Nephron (organoid): ENCODE measurements around the gene CBX1.

ENCODE experiments used
- H3K27ac Mint-ChIP-seq, 3 experiments: 2 replicates each; pipeline ENCODE4 v1.8.0; 2020; ENCODE audit warnings: mixed read lengths in 3 of 3, mild to moderate bottlenecking in 2 of 3, moderate library complexity in 1 of 3
- H3K27me3 Mint-ChIP-seq: 2 replicates; pipeline ENCODE4 v1.8.0; 2021; ENCODE audit warnings: low read depth, mild to moderate bottlenecking, moderate library complexity, mixed read lengths
- H3K36me3 Mint-ChIP-seq: 2 replicates; pipeline ENCODE4 v1.8.0; 2020; ENCODE audit warnings: low read depth, mixed read lengths
- H3K4me1 Mint-ChIP-seq: 2 replicates; pipeline ENCODE4 v1.8.0; 2020; ENCODE audit warnings: mixed read lengths
- H3K4me3 Mint-ChIP-seq, 3 experiments: 2 replicates each; pipeline ENCODE4 v1.8.0; 2020; ENCODE audit warnings: mild to moderate bottlenecking in 3 of 3, mixed read lengths in 3 of 3, moderate library complexity in 2 of 3
- H3K9me3 Mint-ChIP-seq: 2 replicates; pipeline ENCODE4 v1.8.0; 2020; ENCODE audit warnings: mixed read lengths
- TF ChIP-seq, protein P1 (sequence below), 3 experiments: fragments of 200-600 bp; sonication (generic); IDR thresholded peaks; one replicate each; pipeline ENCODE4 v1.5.0; 2021; ENCODE audit warnings: antibody characterized with exemption in 3 of 3; ENCODE audit not compliant: unreplicated experiment in 3 of 3

CBX1 gene

GRCh38 chr17:48031966-48032365 lies 69.3 kb downstream of the CBX1 start:
- peaks cover 14% of the 10 kb centered on the region for H3K27me3 Mint-ChIP-seq
- H3K36me3 Mint-ChIP-seq, result no peaks in the 10 kb centered on the region
- no peaks in the 10 kb centered on the region for H3K9me3 Mint-ChIP-seq
- H3K27ac Mint-ChIP-seq, result no peak overlapping the region
- H3K4me1 Mint-ChIP-seq, result peaks cover 16% of the 10 kb centered on the region
- TF ChIP-seq, protein P1, sequence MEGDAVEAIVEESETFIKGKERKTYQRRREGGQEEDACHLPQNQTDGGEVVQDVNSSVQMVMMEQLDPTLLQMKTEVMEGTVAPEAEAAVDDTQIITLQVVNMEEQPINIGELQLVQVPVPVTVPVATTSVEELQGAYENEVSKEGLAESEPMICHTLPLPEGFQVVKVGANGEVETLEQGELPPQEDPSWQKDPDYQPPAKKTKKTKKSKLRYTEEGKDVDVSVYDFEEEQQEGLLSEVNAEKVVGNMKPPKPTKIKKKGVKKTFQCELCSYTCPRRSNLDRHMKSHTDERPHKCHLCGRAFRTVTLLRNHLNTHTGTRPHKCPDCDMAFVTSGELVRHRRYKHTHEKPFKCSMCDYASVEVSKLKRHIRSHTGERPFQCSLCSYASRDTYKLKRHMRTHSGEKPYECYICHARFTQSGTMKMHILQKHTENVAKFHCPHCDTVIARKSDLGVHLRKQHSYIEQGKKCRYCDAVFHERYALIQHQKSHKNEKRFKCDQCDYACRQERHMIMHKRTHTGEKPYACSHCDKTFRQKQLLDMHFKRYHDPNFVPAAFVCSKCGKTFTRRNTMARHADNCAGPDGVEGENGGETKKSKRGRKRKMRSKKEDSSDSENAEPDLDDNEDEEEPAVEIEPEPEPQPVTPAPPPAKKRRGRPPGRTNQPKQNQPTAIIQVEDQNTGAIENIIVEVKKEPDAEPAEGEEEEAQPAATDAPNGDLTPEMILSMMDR (IDR thresholded peaks at IDR 0.05; ENCODE audit: unreplicated experiment in 3 of 3), result no peak
- H3K4me3 Mint-ChIP-seq, result no peak overlapping the region

DNA sequence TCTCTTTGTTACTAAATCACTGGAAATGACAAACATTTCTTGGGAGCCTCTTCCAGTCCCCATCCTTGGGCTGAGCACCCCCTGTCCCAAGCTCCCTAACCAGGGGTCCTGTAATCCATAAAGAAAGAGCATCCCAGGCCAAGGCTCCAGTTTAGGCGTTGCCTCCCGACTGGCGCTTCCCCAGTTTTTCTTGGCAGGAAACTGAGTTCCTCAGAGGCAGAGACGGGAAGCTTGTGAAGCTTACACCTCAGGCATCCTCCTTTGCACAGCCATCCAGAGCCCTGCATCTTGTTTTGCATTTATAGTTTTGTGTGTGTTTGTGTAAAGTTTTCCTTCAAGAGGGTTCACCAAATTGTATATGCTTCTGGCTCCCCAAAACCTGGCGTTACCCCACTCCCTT lies 70.7 kb downstream of the CBX1 start:
- Mint-ChIP-seq H3K4me3 (no peak overlapping the region), H3K27me3 (peaks cover 12% of the 10 kb centered on the region), H3K4me1 (peaks cover 25% of the 10 kb centered on the region), H3K9me3 (no peaks in the 10 kb centered on the region), H3K27ac (peak overlapping the region in 2 of 3 experiments; percentile 38 to 70), H3K36me3 (no peaks in the 10 kb centered on the region)
- TF ChIP-seq, protein P1 (IDR thresholded peaks at IDR 0.05; ENCODE audit: unreplicated experiment in 3 of 3), result no peak

GRCh38 chr17:48028736-48029135 lies 72.5 kb downstream of the CBX1 start:
- TF ChIP-seq, protein P1 (IDR thresholded peaks at IDR 0.05; ENCODE audit: unreplicated experiment in 3 of 3), result no peak
- H3K9me3 Mint-ChIP-seq, result no peaks in the 10 kb centered on the region
- no peak overlapping the region for H3K27ac Mint-ChIP-seq
- H3K27me3 Mint-ChIP-seq, result peaks cover 27% of the 10 kb centered on the region
- peaks cover 40% of the 10 kb centered on the region for H3K4me1 Mint-ChIP-seq
- no peaks in the 10 kb centered on the region for H3K36me3 Mint-ChIP-seq
- no peak overlapping the region for H3K4me3 Mint-ChIP-seq

DNA sequence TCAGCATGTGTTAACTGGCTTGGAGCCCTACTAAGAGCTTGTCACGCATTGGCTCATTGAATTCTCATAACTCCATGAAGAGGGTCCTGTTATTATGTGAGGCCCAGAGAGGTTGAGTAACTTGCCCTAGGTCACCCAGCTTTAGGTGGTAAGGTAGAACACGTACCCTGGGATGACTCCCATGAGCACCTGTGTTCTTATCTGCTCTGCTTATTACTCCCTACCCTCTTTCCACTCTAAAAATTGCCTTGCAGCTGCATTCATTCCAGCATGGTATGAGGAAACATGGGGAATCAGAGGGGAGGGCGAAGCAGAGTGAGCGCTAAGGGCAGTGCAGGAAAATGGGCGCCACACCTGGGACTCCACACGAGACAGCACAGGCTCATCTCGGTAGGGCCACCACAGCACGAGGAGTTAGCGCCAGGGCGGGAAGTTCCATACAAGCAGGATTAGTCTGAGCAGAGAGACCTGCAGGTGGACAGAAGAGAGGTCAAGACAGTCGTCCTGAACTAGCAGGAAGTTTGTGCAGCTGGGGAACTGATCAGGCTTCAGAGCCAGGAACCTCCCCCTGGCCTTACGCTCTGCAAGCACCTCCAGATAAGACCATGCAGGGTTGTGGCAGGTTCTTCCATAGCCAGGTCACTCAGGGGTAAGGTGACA lies 73.8 kb downstream of the CBX1 start:
- H3K4me1 Mint-ChIP-seq, result peaks cover 44% of the 10 kb centered on the region

GRCh38 chr17:48026502-48027321 lies 74.6 kb downstream of the CBX1 start:
- Mint-ChIP-seq H3K4me1 (peaks cover 44% of the 10 kb centered on the region), H3K9me3 (no peaks in the 10 kb centered on the region), H3K27me3 (peaks cover 44% of the 10 kb centered on the region), H3K27ac (peak overlapping the region in 1 of 3 experiments; percentile 63), H3K36me3 (no peaks in the 10 kb centered on the region), H3K4me3 (peak overlapping the region; percentile 64 to 82 (median 82))
- TF ChIP-seq, protein P1 (IDR thresholded peaks at IDR 0.05; ENCODE audit: unreplicated experiment in 3 of 3), result peak; percentile 85 to 90 (median 90)

More for the DNA sequence above, 73.8 kb downstream of the CBX1 start:
- Mint-ChIP-seq H3K27me3 (peaks cover 36% of the 10 kb centered on the region), H3K9me3 (no peaks in the 10 kb centered on the region), H3K36me3 (no peaks in the 10 kb centered on the region), H3K27ac (no peak overlapping the region), H3K4me3 (no peak overlapping the region)
- TF ChIP-seq, protein P1 (IDR thresholded peaks at IDR 0.05; ENCODE audit: unreplicated experiment in 3 of 3), result no peak
